Subcutaneous preadipocyte (primary cell): ENCODE measurements around the gene MLXIP. TPM values are rescaled to one million over a fixed set of nuclear protein-coding genes. Genes with fewer than 3 reads are reported as not detected.

Source experiments
- total RNA-seq: library from RNA; depleted of rRNA; stranded (reverse); fragments of >200 nt; gene quantifications from 2 replicates; pipeline ENCODE4 v1.2.3, GENCODE V29; 2012

Gene MLXIP, protein sequence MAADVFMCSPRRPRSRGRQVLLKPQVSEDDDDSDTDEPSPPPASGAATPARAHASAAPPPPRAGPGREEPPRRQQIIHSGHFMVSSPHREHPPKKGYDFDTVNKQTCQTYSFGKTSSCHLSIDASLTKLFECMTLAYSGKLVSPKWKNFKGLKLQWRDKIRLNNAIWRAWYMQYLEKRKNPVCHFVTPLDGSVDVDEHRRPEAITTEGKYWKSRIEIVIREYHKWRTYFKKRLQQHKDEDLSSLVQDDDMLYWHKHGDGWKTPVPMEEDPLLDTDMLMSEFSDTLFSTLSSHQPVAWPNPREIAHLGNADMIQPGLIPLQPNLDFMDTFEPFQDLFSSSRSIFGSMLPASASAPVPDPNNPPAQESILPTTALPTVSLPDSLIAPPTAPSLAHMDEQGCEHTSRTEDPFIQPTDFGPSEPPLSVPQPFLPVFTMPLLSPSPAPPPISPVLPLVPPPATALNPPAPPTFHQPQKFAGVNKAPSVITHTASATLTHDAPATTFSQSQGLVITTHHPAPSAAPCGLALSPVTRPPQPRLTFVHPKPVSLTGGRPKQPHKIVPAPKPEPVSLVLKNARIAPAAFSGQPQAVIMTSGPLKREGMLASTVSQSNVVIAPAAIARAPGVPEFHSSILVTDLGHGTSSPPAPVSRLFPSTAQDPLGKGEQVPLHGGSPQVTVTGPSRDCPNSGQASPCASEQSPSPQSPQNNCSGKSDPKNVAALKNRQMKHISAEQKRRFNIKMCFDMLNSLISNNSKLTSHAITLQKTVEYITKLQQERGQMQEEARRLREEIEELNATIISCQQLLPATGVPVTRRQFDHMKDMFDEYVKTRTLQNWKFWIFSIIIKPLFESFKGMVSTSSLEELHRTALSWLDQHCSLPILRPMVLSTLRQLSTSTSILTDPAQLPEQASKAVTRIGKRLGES
- 12.1 and 19.5 TPM in 2 replicates for total RNA-seq

DNA sequence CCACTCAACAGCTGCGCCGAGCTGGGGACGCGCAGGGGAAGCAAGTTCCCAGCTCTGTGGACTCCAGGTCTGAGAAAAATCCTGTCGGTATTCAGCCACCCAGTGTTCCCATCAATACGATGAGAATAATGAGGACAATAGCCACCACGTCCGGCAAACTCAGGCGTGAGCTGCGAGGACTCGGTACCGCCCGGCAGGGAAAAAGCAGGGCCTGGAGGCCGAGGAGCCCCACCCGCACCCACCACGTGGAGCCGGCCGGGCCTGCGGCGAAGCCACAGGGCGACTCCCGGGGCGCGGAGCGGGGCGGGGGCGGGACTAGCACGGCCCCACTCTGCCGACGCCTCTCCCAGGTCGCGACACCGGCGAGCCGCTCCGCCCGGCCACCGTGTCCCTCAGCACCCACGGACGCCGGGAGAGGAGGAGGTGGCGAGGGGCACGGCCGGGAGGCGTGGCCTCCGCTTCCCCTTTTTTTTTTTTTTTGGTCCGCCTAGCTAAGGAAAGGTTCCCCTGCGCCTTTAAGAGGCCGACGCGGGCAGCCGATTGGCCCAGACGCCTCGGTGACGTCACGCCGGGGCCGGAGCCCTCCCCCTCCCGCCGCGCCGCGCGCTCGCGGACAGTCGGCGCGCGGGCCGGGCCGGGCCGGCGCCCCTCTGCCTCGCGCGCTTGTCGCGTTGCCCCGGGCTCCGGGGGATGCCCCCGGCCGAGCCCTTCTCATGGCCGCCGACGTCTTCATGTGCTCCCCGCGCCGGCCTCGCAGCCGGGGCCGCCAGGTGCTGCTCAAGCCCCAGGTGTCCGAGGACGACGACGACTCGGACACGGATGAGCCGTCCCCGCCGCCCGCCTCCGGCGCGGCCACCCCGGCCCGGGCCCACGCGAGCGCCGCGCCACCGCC, at the start of gene MLXIP:
TSS of gene MLXIP (plus strand) at position 616 of the 892 bp plus-strand sequence. CDS start at position 714, 98 bp downstream.

GRCh38 chr12:122174155-122174845, 95.7 kb downstream of the MLXIP start, which contains the start of gene IL31:
TSS of gene IL31 (minus strand) at chr12:122174221. CDS start at chr12:122174172, 49 bp downstream.

GRCh38 chr12:122182887-122183587, 104.5 kb downstream of the MLXIP start, which contains the start of gene LRRC43:
TSS of gene LRRC43 (plus strand) at chr12:122183123. CDS start at chr12:122183145, 22 bp downstream.

Other genes starting within 250 kb of the MLXIP start
- 0.39 and 1.5 TPM in 2 replicates for gene HPD, start 219.9 kb upstream of the MLXIP start, total RNA-seq
- 45.6 and 46.5 TPM in 2 replicates for gene PSMD9, start 190.0 kb upstream of the MLXIP start, total RNA-seq
- gene CFAP251, start 160.2 kb upstream of the MLXIP start, total RNA-seq, result 1.8 and 2.6 TPM in 2 replicates
- 1.8 and 5.7 TPM in 2 replicates for gene BCL7A, start 56.9 kb upstream of the MLXIP start, total RNA-seq
- not detected in 2 replicates for gene IL31, start 95.5 kb downstream of the MLXIP start, total RNA-seq
- under 0.01 and 0.59 TPM in 2 replicates for gene LRRC43, start 104.4 kb downstream of the MLXIP start, total RNA-seq
- gene B3GNT4, start 125.0 kb downstream of the MLXIP start, total RNA-seq, result under 0.01 and 0.20 TPM in 2 replicates
- 55.3 and 57.3 TPM in 2 replicates for gene DIABLO, start 147.3 kb downstream of the MLXIP start, total RNA-seq
- 15.1 and 26.4 TPM in 2 replicates for gene VPS33A, start 187.7 kb downstream of the MLXIP start, total RNA-seq